Measurements from ENCODE around the gene FABP3.

The FABP3 gene

GRCh38 chr1:31371121-31371959, 1.5 kb downstream of the FABP3 start:
- DNase-seq, result no peak

- no peak for DNase-seq
These were observed 2.3 kb downstream of the FABP3 start for GRCh38 chr1:31370565-31370964.

- no peak for DNase-seq
These were observed 2.9 kb downstream of the FABP3 start for GRCh38 chr1:31370021-31370420.

GRCh38 chr1:31368611-31369107, 4.2 kb downstream of the FABP3 start:
- no peak for DNase-seq

GRCh38 chr1:31366796-31367195, 6.1 kb downstream of the FABP3 start:
- DNase-seq, result no peak

GRCh38 chr1:31364561-31365250, 8.2 kb downstream of the FABP3 start:
- DNase-seq, result no peak

GRCh38 chr1:31362032-31362431, 10.8 kb downstream of the FABP3 start:
- no peak for DNase-seq

GRCh38 chr1:31361607-31362006, 11.3 kb downstream of the FABP3 start:
- no peak for DNase-seq

GRCh38 chr1:31356427-31356826, 16.4 kb downstream of the FABP3 start:
- DNase-seq, result no peak

GRCh38 chr1:31354283-31354682, 18.6 kb downstream of the FABP3 start:
- no peak for DNase-seq

GRCh38 chr1:31348449-31348848, 24.4 kb downstream of the FABP3 start:
- no peak for DNase-seq

- DNase-seq, result no peak
These were observed 26.1 kb downstream of the FABP3 start for GRCh38 chr1:31346785-31347184.

- DNase-seq, result no peak
These were observed 27.2 kb downstream of the FABP3 start for GRCh38 chr1:31345635-31346034.

- DNase-seq, result no peak
These were observed 28.4 kb downstream of the FABP3 start for GRCh38 chr1:31344503-31344902.

- no peak for DNase-seq
These were observed 36.0 kb downstream of the FABP3 start for GRCh38 chr1:31336687-31337467.

GRCh38 chr1:31335007-31335406, 37.9 kb downstream of the FABP3 start:
- peak; percentile 6 for DNase-seq

GRCh38 chr1:31327381-31327780, 45.5 kb downstream of the FABP3 start:
- DNase-seq, result no peak

GRCh38 chr1:31326461-31326860, 46.4 kb downstream of the FABP3 start:
- no peak for DNase-seq

- DNase-seq, result no peak
These were observed 47.9 kb downstream of the FABP3 start for GRCh38 chr1:31324992-31325391.

- no peak for DNase-seq
These were observed 48.8 kb downstream of the FABP3 start for GRCh38 chr1:31324093-31324492.

- no peak for DNase-seq
These were observed 54.7 kb downstream of the FABP3 start for GRCh38 chr1:31318146-31318545.

GRCh38 chr1:31315902-31316301, 57.0 kb downstream of the FABP3 start:
- no peak for DNase-seq

Measured in NCI-H510A (cell line).